Stimulated activated CD8-positive, alpha-beta memory T cell treated with anti-CD3 and anti-CD28 coated beads, Interleukin-12 subunit alpha, Interleukin-12 subunit beta, amount 100 ng/mL, for 1 hour (primary cell): ENCODE results near the gene ANAPC7.
"Not testable (repeated sequence)": the region's sequence is repeated elsewhere in the genome, so short reads cannot be mapped to it uniquely, and the experiment has no call there.

Source experiments
- DNase-seq: peaks from one replicate; pipeline ENCODE4 v3.0.0-alpha.2; 2020; ENCODE audit warnings: low read depth

ANAPC7 gene

GRCh38 chr12:110373962-110374611 lies 29.4 kb downstream of the ANAPC7 start:
- no peak for DNase-seq

DNA sequence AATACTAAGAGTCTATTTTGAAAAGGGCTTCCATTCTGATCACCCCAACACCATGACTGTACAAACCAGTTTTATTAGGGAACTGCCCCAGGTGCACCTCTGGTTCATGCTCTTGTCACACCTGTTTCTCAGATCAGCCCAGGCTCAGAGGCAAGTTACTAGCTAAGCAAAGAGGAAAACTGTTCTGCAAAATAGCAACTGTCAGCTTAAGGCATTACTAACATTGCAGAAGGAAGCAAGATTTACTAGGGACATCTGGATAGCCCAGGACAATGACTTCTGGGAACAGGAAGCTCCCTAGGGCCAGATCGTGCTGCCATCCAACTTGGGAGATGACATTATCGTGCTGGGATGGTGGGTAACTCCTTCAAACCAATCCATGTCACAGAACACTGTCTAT lies 30.1 kb downstream of the ANAPC7 start:
- no peak for DNase-seq

- no peak for DNase-seq
Observed at GRCh38 chr12:110373025-110373424, 30.5 kb downstream of the ANAPC7 start.

GRCh38 chr12:110372056-110372425 lies 31.5 kb downstream of the ANAPC7 start:
- DNase-seq, result no peak

DNA sequence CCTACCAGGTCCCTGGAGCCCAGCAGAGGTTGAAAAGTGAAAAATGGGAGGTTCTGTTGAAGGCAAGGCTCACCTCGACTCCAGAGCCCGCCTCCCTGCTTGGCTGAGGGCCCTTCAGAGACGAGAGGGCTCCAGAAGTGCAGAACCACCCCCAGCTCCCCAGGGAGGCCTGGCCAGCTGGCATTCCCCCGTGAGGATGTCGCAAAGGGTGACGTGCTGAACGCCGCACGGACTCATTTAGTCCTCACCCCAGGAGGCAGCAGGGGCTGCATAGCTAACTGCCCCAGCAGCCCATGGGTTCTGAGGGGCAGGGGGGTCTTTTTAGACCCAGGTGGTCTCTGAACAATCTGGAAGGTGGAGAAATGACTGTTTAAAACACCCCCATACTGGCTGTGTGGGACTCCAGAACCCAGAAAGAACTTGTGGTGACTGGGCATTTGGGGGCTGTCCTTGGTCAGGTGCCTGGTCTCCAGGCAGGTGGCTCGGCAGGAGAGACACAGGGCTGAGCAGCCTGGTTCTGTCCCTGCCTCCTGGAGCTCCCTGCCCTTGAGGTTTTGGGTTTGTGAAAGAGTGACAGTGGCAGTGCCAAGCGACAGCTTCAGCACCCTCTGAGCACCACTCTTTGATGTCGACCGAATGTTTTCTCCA lies 32.0 kb downstream of the ANAPC7 start:
- DNase-seq, result no peak

DNA sequence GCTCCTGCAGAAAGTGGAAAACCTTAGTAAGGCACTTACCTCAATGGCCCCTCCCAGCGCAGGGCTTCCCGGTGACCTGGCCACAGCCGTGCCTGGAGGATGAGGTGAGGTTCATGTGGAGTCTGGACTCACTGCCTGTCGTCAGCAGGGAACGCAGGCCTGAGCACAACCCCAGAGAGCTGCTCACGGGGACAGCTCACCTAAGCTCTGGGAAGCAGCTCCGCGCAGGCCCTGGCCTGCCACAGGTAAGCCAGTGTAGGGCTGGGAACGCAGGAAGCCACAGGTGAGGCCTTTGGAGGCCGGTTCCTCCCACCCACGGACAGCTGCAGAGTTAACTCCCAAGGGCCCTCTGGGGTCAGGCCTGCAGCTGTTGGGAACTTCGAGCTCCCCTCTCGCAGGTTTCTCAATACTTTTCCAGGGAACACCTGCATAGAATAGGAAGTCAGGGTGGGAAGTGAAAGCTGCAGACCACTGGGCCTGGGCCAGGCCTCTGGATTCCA lies 32.7 kb downstream of the ANAPC7 start:
- DNase-seq, result no peak

DNA sequence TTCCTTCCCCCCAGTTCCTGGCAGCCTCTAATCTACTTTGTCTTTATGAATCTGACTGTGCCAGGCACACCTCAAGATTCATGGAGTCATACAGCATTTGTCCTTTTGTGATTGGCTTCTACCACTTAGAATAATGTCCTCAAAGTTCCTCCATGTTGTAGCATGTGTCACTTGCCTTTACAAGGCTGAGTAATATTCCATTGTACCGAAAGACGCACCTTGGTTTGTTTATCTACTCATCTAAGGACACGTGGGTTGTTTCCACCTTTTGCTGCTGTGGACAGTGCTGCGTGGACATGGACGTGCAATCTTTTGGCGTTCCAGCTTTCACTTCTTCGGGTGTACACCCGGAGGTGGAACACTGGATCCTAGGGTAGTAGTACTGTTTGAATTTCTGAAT lies 33.5 kb downstream of the ANAPC7 start:
- DNase-seq, result no peak

- no peak for DNase-seq
Observed at GRCh38 chr12:110367181-110367864, 36.2 kb downstream of the ANAPC7 start.

GRCh38 chr12:110366321-110367142 lies 37.0 kb downstream of the ANAPC7 start:
- DNase-seq, result no peak

- no peak for DNase-seq
Observed at GRCh38 chr12:110365489-110366320, 37.8 kb downstream of the ANAPC7 start.

GRCh38 chr12:110361216-110361615 lies 42.3 kb downstream of the ANAPC7 start:
- no peak for DNase-seq

DNA sequence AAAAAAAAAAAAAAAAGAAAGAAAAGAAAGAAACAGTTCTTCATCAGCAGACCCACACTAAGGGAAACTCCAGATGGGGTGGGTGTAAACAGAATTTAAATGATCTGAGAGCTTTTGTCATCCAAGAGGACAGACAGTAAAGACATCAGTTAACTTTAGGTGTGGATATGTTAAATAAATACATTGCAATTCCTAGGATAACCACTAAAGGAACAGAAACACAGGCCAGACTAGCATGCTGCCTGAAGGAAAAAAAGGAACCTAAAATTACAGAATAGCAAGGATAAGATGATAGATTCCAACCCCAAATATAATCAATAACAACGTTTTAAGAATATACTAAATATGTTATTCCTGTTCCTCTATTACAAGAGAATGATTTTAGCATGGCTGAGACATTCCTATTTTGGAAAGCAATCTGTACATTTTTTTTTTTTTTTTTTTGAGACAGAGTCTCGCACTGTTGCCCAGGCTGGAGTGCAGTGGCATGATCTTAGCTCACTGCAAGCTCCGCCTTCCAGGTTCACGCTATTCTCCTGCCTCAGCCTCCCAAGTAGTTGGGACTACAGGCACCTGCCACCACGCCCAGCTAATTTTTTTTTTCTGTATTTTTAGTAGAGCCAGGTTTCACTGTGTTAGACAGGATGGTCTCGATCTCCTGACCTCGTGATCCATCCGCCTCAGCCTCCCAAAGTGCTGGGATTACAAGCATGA lies 45.0 kb downstream of the ANAPC7 start:
- DNase-seq, result not testable (repeated sequence)

GRCh38 chr12:110355073-110355472 lies 48.4 kb downstream of the ANAPC7 start:
- no peak for DNase-seq

DNA sequence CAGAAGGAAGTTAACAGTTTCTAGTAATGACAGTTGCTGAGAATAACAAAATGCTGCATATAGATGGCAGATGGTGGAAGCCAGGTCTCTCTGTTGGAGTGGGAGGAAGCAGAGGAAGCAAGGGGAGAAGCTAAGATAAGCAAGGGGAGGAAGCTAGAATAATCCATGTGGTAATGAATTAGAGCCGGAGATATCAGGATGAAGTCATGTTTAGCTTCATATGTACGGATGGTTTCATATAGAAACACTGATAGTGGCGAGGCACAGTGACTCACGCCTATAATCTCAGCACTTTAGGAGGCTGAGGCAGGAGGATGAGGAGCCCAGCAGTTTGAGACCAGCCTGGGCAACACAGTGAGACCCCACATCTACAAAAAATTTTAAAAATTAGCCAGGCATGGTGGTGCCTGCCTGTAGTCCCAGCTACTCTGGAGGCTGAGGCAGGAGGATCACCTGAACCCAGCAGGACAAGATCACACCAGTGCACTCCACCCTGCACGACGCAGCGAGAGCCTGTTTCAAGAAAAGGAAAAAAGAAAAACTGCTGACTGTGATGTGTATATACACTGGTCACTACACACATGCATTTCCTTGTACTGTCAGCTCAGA lies 49.2 kb downstream of the ANAPC7 start:
- DNase-seq, result no peak

DNA sequence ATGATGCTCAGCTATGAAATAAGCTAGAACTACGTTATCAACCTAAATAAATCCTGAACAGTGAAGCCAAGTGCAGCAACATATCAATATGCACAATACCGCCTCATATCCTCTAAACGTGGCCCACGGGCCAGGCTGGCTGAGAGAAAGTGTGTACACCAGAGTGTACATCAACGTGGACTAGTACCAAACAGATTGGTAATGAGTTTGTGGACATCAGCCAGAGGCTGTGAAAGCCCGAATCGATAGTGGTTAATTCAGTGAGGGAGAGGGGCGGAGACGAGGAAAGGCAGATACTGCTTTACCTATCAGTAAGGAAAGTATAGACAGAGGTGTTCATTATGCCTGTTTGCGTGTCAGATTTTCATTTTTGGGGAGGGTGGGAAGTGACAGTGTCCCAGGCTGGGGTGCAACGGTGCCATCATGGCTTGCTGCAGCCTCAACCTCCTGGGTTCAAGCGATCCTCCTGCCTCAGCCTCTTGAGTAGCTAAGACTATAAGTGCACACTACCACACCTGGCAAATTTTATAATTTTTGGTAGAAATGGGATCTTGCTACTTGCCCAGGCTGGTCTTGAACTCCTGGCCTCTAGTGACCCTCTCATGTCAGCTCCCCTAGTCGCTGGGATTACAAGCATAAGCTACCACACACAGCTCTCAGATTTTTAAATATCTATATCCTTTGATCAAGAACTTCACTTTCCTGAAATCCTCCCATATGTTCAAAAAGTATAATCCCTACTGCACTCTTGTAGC lies 50.1 kb downstream of the ANAPC7 start:
- DNase-seq, result no peak

- no peak for DNase-seq
Observed at GRCh38 chr12:110352401-110352800, 51.1 kb downstream of the ANAPC7 start.

- DNase-seq, result no peak
Observed at GRCh38 chr12:110351119-110351518, 52.4 kb downstream of the ANAPC7 start.

DNA sequence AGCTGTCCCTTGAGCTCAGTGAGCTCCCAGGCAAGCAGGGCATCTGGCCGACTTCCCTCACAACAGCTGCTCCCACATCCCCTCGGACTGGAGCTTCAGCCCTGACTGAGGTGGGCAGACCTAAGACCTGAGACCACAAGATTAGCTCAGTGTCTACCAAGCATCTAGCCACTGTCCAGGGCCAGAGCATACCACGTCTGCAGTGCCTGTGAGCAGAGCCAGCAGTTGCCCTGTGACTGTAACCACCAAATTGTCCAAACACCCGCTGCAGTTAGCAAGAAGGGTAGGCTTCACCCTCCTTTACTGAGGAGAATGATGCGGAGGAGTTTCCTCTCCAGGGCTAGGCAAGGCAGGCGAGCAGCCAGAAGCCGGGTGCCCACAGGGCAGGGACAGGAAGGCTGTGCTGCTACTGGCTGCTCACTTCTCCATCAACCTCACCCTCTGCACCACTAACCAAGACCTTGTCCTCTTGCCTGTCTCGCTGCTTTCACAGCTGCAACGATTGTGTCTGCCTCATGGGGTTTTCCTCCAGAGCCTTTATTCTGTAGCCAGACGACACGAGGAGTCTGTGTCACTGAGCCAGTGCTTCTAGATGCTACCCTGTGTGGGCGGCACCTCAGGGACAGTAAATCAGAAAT lies 53.9 kb downstream of the ANAPC7 start:
- DNase-seq, result no peak

DNA sequence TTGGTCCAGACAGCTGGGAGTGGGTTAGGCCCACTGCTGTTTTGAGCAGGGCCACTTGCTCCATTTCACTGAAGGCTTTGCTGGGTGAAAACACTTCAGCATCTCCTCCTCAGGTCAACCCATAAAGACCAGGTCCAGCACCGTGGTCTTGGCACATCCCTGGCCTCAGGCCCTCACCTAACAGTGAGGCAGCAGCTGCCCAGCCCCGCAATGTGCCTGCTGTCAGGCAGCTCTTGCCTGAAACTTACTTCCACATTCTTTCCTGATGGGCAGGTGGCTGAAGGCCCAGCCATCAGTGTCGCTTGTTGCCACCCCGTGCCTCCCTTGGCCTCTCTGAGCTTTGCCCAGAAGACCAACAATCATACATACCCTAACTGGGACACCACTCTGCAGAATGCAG lies 54.4 kb downstream of the ANAPC7 start:
- no peak for DNase-seq
